ENCODE results near the gene ELF1.
"Not testable (repeated sequence)": the region's sequence is repeated elsewhere in the genome, so short reads cannot be mapped to it uniquely, and the experiment has no call there.

The ELF1 gene

DNA sequence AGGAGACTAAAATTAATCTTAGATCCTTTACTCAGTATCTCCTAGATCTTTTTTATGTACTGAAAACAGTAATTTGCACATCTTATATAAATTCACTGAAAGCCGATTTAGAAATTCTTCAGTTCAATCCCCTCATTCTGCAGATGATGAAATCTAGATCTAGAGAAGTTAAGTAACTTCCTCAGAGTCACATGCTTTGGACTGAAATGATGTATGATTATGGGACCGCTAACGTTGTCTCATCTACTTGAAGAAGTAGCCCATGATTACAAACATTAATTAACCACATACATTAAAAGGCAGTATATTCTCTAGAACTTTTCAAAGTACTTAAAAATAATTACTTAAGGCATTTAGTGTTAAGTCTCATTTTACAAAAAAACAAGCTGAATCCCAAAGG is 37.8 kb downstream of the ELF1 start:
- DNase-seq (ENCODE audit: low read depth): no peak

DNA sequence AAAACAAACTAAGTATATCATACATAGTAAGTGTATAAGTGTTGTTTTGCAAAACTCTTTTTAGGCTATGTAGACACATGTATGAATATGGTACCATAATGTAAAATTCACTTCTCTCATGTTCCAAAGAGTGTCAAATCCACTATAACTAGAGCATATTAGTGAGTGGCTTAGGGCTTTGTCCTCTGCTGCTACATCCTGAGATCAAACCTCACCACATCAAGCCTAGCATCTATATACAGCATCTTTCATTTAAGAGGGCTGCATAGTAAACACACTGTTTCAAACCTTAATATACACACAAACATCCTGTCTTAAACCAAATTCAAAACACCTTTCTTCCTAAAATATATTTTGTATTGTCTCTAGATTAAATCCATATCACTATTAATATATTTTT is 38.7 kb downstream of the ELF1 start:
- DNase-seq (ENCODE audit: low read depth): no peak

DNA sequence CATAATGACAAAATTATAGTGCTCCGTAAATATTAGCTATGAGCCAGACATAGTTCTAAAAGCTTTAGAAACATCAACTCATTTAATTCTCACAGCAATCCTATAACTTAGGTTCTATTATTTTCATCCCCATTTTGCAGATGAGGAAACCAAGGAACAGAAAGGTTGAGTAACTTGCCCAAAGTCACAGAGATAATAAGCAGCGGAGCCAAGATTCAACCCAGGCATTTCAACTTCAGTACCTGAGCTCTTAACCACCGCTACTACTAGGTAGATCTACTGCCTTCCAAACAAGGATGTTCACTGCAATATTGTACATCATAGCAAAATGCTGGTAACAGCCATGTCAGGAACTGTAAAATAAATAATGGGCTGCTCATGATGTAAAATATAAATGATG is 39.9 kb downstream of the ELF1 start:
- DNase-seq (ENCODE audit: low read depth): no peak

DNA sequence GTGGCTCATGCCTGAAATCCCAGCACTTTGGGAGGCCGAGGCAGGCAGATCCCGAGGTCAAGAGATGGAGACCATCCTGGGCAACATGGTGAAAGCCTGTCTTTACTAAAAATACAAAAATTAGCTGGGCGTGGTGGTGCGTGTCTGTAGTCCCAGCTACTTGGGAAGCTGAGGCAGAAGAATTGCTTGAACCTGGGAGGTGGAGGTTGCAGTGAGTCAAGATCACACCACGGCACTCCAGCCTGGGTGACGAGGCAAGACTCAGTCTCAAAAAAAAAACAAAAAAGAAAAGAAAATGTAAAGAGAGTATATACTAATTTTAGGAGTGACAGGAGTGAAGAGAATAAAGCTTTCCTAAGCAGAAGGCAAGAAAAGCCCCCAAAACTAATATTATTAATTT is 41.0 kb downstream of the ELF1 start:
- not testable (repeated sequence) for DNase-seq (ENCODE audit: low read depth)

DNA sequence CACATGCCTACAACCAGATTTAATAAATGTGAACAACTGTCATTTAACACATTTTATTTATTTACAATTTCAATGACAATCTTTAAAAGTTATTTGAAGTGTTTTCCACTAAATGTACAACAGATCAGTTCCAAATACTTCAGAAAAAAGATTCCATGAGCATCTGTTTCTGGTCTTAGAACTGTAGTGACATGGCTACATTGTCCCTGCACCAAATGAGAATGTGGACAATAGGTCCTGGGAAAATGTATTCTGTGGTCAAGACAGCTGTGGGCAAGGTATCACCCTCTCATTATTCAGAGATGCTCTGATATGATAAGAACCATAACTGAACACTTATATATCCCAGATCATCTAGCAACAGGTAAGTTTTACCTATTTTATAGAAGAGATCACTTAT is 43.7 kb downstream of the ELF1 start:
- no peak for DNase-seq (ENCODE audit: low read depth)

DNA sequence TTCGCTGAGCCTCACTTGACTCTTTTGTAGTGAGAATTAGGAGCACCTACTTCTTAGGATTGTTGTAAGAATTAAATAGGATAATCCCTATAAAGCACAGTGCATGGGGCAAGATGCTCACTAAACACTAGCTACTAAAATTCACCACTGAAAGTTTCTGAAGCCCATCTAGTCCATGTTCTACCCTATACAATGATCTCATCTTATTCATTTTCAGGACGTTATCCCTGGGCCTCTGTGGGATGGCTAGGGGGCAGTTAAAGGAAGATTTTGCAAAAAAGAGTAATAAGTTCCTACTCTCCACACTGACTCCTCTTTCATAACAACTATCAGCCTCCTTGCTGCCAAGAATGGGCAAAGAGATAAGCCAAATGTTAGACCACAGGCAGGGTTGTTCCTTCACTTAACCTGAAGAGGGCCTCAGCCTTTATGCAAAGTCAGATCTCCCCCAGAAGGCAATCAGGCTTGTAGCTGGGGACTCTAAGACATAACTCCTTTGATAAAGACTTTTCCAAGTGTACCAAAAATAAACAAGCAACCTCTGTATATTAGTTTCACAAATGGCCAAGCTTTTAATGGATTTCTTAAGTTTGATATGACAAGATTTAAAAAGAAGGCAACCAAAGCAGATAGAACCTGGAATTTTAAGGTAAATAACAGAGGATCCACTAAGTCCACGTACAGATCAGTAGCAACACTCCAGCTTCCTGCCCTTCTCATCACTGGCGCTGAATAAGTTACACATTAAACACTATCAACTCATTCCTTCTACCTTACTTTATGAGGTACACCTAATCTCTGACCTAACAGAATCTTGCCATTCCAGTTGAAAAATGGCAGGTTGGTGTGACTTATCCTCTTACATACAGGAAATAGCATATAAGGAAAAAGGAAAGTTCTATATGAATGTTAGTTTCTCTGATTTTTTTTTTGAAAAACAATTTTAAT is 44.4 kb downstream of the ELF1 start:
- peak; percentile 23 for DNase-seq (ENCODE audit: low read depth)

DNA sequence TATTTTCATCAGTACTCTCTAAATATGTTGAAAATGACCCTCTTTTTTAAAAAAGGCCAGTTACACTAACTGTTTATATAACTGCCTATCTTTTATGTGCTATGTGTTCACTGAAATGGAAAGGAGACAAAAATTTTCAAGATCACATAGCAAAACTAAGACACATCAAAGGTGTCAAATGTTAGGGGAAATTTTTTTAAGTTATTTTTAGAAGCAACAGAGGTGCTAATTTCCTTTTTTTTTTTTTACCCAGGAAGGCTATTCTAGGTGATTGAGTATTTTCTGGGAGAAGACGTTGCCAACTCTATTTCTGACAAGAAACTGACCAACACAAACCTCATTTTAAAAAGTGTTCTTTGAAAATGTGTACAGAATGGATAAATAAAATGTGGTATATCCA is 45.7 kb downstream of the ELF1 start:
- DNase-seq (ENCODE audit: low read depth): no peak

DNA sequence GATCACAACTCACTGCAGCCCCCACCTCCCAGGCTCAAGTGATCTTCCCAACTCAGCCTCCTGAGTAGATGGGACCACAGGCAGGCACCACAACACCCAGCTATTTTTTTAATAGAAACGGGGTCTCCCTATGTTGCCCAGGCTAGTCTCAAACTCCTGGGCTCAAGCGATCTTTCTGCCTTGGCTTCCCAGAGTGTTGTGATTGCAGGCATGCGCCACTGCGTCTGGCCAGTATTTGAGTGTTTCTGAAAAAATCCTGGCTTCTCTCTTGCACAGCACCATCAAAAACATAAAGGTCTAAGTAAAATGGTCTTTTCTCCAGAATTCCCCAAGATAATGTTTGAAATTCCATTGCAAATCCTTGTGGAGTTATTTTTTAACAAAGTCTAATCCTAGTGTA is 47.8 kb downstream of the ELF1 start:
- DNase-seq (ENCODE audit: low read depth): no peak

DNA sequence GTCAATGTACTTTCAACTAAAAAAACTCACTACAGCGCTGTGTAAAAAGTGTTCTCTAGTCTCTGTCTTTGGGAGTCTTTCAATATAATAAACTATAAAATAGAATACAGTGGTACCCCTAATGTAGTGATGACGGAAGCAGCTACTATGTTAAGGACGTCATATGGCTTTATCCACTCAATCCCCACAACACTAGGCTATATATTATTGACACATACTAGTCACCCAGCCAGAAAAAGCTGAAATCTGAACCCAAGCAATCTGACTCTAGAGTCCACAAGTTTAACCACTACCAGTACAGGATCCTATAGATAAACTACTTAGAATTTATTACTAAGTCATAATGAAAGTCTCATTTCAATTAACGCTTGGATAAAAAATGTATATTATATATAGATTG is 48.3 kb downstream of the ELF1 start:
- no peak for DNase-seq (ENCODE audit: low read depth)

DNA sequence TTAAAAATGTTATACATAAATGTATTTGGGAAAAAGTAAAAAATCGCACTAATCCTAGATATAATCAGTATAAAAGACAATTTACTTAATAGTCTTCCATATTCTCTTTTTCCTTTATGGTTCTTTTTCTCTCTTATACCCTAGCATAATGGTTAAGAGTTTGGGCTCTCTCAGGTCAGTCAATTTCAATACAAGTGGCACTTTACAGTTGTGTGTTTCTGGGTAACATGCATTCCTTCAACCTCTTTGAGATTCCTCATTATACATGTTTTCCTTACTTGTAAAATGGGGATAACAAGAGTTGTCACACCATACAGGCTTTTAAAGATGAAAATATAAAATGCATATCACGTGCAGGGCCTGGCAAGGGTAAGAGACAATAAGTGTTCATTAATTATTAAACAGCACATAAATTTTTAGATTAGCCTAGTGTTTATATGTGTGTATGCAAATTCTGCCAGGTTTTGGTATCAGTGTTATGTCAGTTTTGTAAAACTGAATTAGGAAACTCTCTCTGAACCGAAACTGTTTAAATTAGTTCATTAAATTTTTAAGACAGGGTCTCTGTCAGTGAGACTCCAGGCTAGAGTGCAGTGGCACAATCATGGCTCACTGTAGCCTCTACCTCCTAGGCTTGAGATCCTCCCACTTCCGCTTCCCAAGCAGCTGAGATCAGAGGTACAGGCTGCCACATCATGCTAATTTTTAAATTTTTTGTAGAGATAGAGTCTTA is 49.8 kb downstream of the ELF1 start:
- no peak for DNase-seq (ENCODE audit: low read depth)

DNA sequence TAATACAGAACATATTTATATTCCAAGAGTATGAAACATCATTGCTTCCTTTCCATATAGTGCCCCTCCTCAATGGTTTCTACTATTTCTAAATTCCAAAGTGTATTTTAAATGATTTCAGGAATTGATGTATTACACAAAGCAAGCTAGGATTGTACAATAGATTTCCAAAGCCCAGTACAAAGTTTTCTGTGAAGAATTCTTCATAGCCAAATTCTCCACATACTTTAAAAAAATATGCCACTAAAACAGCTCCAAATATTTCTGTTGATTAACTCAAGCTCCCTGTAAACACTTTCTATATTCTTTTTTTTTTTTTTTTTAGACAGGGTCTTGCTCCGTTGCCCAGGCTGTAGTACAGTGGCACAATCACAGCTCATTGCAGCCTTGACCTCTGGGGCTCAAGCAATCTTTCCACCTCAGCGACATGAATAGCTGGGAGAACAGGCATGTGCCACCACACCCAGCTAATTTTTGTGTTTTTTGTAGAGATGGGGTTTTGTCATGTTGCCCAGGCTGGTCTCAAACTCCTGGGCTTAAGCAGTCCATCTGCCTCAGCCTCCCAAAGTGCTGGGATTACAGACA is 50.6 kb downstream of the ELF1 start:
- DNase-seq (ENCODE audit: low read depth): no peak

DNA sequence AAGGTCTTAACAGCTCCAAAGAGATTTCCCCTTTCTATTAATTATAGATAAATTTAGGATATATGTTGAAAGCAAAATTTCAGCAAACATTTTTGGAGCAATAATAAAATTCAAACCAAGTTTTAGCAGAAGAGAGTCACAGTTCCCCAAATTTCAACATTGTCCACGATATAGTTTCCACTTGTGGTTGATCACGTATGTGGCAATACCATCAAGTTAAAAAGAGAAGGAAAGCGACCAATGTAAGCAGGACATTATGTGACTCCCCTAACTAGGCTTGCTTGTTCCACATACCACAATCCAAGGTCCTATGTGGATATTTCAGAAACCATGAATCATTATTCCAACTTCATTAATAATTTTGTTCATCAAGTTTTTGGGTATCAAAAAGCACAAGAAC is 52.8 kb downstream of the ELF1 start:
- DNase-seq (ENCODE audit: low read depth): no peak

DNA sequence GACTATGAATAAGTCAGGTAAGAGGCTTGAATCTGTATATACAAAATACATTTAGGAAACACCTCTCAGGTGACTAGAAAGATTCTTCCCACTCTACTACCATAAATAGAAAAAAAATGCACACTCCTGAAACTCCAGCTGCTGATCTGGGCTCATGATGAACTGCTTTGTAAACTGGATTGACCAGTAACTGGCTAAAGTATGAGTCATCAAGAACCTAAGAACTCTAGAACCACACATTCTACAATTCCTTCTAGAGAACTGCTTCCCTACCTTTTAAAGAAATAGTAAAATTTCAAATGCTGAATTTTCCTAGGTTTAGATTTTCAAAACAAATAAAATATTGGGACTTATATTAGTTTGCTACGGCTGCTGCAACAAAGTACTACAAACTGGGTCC is 55.2 kb downstream of the ELF1 start:
- no peak for DNase-seq (ENCODE audit: low read depth)

DNA sequence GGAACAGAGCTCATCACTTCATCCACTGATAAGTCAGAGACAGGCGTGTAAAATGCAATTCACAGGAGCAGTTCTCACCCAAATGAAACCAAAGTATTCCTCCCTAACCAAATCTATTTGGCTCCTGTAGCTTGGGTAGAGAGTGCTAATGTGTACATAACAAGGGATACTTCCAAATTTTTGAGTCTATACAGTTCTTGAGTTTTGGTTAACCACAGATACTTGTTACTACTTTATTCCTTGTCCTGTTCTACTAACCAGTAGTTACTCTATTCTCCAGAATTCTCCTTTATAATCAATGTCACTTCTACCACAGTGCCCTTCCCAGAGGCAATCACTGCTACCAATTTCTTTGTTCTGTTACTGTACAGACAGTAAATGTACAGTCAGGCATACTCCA is 57.3 kb downstream of the ELF1 start:
- DNase-seq (ENCODE audit: low read depth): no peak

DNA sequence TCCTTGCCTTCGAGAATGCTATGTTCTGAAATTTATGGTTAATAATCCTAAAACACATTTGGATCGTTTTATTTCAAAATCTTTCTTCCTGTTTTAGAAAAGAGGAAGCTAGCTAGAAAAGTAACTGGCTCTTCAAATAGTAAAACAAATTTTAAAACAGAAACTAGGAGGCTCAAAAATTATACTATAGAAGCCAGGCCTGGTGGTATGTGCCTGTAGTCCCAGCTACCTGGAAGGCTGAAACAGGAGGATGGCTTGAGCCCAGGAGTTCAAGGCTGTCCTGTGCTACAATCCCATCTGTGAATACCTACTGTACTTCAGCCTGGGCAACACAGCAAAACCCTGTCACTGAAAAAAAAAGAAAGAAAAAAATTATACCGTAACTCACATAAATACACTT is 57.9 kb downstream of the ELF1 start:
- DNase-seq (ENCODE audit: low read depth): no peak

DNA sequence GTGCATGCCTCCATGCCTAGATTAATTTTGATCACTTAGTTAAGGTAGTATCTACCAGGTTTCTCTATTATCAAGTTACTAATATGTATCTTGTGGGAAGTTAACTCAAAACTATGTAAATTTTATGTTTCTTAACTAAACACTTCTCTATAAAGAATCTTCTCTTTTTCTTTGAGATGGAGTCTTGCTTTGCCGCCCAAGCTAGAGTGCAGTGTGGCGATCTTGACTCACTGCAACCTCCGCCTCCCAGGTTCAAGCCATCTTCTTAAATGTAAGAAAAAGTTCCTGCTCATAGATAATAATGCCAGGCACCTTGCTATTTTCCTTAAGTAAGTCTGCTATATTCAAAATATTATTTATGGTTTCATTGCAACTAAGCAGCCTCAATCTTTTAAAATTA is 58.4 kb downstream of the ELF1 start:
- DNase-seq (ENCODE audit: low read depth): no peak

DNA sequence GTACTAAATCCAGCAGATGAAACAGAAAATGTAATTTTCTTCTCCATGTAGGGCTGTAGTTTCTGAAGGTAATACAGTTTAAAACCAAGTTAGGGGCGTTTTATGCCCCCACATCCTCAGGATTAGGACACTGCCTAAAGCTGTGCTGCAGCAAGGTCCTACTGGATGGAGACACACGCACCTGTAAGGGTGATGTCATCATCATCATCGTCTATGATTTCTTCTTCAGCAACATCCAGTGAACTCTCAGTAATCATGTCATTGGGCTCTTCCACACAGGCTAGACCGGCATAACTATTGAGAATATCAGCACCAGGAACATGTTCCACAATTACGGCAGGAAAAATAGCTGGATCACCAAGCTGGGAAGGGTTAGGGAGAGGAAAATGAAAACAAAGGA is 60.5 kb downstream of the ELF1 start:
- DNase-seq (ENCODE audit: low read depth): no peak

DNA sequence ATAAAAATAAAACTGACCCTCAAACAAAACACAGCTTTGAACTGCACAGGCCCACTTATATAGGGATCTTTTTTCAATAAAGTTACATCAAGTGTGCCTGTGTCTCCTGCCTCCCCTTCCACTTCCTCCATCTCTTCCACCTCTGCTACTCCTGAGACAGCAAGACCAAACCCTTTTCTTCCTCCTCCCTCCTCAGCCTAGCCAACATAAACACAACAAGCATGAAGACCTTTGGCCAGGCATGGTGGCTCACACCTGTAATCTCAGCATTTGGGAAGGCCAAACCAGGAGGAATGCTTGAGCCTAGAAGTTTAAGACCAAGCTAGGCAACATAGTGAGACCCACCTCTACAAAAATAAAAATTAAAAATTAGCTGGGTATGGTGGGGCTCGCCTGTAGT is 72.6 kb downstream of the ELF1 start:
- no peak for DNase-seq (ENCODE audit: low read depth)

DNA sequence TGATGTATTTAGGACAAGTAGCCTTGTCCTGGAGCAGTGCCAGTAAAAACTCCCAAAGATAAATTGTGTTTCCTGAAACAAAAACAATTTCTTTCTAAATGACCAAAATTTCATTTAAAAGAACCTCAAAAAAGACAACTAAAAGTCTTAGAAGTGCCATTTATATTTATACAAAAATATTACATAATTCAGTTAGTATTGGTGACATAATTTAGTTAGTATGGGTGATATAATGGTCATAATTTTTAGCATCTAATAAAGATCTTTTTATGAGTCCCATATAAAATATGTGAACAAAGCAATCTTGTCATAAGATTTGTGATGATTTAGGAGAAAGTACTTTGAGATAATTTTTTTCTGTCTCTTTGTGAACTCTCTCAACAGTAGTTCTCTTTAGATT is 76.0 kb downstream of the ELF1 start:
- no peak for DNase-seq (ENCODE audit: low read depth)

DNA sequence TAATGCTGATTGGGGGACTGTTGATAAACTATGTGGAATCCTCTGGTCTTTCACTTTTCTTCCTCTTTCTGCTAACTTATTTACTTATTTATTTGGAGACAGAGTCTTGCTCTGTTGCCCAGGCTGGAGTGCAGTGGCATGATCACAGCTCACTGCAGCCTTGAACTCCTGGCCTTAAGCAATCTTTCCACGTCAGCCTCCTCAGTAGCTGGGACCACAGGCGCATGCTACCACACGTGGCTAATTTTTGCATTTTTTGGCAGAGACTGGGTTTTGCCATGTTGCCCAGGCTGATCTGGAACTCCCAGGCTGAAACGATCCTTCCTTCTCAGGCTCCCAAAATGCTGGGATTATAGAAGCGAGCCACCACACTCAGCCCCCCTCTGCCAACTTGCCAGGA is 77.5 kb downstream of the ELF1 start:
- DNase-seq (ENCODE audit: low read depth): no peak

DNA sequence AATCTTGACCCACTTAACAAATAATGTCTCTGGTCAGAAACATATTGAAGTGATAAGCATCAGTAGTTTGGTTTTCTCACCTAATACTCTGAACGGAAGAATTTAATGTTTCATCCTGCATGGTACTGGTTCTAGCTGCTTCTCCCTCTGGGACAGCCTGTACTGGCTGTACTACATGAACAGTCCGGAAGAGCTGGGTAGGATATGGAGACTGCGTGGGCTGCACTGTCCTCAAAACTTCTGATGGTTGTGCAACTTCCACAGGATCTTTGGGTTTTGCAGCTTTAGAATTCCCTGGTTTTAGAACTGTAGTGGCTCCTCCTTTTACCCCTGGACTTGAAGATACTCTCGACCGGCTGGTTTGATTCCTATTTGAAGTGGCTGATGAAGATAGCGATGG is 78.3 kb downstream of the ELF1 start:
- no peak for DNase-seq (ENCODE audit: low read depth)

DNA sequence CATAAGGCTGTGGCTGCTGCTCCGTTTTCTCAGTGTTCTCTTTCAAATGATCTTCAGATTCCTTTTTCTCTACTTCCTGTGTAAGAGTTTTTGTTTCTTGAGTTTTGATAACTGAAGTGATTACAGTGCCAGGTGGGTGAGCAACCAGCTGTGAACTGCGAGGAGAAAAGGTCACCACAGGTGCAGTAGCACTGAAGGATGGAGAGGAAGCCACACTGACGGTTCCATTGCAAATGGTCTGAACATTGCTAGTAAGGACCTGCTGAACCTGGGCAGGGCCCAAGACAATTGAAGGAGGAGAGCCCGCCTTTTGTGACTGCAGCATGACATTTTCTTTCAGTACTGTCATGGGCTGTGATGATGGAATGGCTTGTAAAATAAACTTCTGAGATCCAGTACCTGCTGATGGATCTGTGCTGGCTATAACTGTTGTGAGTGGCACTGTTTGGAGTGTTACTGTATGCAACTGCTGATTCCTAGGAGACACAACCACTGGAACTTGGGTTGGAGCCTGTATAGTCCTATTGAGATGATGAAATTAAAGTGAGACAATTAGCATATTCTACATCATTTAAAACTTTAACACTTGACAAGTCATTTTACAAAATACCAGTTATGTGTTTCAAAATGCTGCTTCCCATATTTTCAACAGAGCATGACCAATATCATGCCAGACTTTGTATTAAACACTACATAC is 85.5 kb downstream of the ELF1 start:
- DNase-seq (ENCODE audit: low read depth): no peak

DNA sequence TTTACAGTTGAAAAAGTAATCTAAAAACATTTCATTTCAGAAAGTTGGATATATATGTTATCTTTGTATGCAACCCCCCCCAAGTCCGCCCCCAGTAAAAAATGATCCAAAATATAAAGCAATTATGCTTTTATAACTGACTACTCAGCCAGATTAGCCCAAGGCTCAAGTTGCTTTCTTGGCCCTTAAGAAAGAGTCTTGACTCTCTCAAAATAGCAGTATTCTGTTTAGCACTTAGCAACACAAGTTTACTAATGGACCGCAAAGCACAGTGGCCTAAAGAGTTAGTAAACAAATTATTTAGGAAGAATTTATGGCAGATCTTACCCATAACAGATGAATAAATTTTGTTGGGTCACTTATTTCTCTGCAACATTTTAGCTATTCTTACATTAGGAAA is 86.9 kb downstream of the ELF1 start:
- DNase-seq (ENCODE audit: low read depth): no peak

Data from fibroblast of the conjunctiva (primary cell).